HG03432 (cell line): ENCODE measurements around the gene NNMT.

Source experiments
- ATAC-seq: cut with Tn5 transposase; IDR thresholded peaks from one replicate; pipeline ENCODE4 v1.9.1; 2021; ENCODE audit warnings: mild to moderate bottlenecking, moderate library complexity; ENCODE audit not compliant: unreplicated experiment

NNMT gene

DNA sequence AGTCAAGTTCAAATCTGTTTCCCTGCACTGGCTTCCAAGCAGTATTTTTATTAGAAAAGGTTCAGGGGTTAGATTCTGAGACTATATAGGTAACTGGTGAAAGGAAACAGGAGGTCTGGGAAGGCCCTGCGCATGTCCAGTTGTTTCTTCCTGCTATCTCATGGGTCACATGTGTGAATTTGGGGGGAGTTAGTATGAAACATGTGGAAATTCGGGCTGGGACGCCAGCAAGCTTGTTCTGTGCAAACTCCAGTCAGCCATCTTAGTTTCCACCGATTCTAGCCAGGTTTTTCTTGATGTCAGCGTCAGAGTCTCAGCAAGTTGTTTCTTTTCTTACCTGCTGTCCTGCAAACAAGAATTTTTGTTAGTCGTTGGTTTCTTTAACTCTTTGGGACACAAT is 46.8 kb downstream of the NNMT start:
- no peak for ATAC-seq

DNA sequence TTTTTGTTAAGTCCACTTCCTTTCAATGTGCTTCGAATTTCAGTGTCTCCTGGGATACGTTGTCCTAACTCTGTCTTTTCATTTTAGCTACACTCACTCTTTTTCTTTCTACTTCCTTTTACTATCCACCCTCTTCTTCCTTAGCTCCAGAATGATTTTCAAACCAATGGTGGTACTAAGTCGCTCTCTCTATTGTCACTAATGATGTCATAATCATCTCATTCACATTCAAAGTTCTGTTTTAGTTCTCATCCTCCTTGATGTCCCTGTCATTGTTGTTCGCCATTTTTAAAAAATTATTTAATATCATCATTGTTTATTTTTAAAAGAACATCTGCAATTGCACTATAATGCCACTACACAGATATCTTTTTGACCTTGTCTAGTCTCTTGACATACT is 47.3 kb downstream of the NNMT start:
- no peak for ATAC-seq

DNA sequence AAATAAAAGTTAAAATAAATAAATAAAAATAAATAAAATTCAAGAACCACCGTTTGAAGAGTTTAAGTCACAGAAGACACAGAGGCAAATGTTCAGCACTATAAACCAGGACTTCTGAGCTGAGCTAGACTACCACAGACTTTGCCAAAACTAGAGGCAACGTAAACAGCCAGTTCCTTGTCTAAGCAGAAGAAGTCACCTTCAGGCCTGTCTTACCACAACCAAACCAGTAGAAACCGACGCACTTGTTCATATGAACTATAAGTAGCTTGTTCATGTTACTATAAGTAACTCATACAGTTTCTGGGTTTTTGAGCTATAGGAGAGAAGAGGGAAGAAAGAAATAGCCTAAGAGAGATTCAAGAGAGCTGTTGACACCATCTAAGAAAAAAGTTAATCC is 48.3 kb downstream of the NNMT start:
- no peak for ATAC-seq

DNA sequence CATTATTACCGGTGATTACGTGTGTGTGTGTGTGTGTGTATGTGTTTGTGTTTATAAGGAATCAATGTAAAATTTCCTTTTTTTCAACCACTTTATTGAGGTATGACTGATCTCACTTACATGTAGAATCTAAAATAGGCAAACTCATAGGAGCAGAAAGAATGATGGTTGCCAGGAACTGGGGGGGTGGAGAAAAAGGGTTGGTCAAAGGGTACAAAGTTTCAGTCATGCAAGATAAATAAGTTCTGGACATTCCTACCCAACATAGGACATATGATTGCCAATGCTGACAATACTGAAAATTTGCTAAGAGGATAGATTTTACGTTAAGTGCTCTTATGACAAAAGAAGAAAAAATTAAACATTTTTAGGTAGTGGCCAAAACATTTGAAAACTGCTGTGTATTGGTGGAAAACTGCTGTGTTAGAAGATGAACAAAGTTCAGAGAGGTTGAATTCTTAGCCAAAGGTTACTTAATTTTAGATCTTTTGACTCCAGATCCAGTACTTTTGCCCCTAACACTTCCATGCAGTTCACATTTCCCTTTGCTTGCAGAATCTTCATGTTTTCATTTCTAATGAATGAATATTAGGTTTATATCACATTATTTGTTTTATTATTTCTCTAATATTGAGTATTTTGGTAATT is 49.5 kb downstream of the NNMT start:
- ATAC-seq, result no peak

DNA sequence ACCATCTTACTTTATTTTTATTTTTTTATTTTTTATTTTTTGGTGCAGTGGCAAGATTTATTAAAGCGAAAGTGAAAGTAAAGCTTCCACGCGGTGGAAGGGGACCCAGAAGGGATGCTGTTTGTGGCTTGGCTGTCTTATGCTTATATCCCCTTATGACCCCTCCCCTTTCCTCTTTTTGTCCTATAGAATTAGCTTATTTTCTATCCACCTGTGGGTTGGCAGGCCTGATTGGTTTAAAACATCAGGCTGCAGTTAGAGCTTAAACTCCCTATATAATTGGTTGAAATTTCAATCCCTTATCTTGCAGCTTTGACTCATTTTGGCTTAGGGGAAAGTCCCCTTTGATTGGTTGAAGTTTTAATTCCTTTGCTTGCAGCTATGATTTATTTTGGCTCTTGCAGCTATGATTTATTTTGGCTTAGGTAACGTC is 50.5 kb downstream of the NNMT start:
- no peak for ATAC-seq

DNA sequence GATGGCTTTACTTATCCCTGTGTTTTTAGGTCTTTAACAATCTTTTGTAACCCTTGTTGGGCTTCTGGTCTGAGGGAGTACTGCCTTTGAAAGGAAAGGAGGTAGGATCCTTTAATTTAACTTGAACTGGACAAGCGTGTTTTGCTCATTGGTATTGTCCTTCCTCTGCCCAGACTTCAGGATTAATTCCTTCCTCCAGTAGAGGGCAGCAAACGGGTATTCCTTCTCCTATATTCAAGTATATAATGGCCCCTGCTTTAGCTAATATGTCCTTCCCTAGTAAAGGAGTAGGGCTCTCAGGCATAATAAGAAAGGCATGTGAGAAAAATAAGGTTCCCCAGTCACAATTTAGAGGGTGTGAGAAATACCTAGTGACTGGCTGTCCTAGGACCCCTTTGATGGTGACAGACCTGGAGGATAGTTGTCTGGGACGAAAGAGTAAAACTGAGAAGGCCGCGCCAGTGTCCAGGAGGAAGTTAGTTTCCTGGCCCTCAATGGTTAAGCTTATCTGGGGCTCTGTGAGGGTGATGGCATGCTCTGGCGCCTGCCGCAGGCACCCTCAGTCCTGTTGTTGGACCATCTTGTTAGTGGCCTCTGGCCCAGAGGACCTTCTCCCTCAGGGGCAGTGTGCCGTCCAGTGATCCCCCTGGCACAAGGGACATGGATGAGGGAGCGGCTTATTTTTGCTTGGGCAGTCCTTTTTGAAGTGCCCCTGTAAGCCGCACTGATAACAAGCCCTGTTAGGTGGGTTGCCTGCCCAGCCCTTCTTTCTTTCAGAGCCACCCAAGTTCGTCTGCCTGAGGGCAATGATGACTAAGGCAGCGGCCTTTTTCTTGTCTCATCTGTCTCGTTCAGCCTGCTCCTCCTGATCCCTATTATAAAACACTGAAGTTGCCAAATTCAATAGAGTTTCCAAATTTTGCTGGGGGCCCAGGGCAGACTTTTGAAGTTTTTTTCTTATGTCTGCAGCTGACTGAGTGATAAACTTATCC is 52.3 kb downstream of the NNMT start:
- no peak for ATAC-seq

DNA sequence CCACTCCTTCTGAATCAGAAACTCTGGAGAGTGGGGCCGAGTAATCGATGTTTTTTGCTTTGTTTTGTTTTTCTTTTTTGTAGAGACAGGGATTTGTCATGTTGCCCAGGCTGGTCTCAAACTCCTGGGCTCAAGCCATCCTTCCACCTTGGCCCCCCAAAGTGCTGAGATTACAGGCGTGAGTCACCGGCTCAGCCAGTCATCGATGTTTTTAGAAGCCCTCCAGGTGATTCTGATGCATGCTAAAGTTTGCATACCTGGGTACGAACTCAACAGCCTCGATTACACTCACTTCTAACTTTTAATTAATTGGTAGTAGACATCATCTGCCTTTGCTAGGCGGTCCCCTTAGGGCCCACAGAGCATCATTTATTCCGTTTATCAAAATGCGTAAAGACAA is 53.8 kb downstream of the NNMT start:
- ATAC-seq, result no peak

DNA sequence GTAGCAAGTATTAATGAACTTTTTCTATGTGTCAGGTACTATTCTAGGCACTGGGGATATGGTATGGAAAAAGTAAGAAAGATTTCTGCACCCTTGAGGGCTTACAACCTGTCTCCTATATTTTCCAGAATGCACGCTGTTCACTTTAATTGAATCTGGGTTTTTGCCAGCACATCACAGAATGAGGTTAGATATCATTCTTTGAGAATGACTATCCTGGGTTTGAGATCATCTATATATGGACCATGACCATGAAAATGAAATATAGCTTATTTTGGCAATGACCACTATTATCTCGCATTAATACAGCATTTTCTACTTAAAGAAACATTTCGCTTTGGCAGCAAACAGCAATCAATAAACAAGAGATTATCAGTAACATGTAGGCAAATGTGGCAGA is 57.2 kb downstream of the NNMT start:
- ATAC-seq, result no peak

DNA sequence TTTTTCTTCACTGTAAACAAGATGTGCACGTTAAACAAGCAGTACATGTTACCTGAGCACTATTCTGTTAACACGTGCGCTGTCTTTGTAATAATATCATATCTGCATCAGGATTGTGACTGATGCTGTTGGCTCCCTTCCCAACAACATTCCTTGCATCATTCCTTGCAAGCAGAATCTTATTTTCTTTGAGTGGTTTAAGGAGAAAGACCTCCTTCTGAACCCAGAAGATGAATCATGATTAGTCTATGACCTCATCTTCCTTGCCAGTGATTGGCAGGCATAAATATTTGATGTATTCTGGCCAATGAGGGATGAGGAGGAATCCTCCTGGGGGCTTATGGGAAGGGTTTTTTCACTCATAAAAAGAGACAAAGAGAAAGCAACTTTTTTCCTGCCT is 57.9 kb downstream of the NNMT start:
- no peak for ATAC-seq

DNA sequence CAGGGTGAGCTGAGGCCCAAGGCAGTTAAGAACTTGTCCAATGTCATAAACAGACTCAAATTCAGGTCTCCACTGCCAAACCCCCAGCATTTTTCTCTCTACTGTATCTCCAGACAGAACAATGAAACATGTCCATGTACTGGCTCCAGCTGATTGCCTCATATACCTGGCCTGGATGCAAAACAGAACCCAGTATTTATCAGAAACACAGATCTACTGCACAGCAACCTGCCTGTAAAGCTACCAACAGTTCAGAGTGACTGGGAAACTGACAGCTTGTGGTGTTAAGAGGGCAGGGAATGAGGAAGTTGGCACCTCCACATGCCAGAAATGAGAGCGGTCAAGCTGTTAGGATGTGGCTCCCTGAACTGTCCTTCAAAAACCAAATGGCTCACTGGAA is 62.5 kb downstream of the NNMT start:
- ATAC-seq, result no peak

DNA sequence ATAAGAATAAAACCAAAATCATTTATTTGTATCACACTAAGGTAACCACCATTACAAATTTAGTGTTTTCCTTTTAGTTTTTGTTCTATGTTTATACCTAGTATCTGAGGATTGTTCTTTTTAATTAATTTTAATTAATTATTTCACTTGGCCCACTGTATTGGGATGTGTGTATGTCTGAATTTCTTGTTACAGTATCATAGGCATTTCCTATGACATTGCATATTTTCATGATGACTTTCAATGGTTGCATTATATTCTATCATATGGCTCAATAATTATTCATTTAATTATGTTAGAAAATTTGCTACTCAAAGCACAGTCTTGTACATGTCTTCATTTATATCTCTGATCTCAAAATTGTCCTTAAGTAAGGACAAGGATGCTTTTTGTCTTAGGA is 63.1 kb downstream of the NNMT start:
- no peak for ATAC-seq

DNA sequence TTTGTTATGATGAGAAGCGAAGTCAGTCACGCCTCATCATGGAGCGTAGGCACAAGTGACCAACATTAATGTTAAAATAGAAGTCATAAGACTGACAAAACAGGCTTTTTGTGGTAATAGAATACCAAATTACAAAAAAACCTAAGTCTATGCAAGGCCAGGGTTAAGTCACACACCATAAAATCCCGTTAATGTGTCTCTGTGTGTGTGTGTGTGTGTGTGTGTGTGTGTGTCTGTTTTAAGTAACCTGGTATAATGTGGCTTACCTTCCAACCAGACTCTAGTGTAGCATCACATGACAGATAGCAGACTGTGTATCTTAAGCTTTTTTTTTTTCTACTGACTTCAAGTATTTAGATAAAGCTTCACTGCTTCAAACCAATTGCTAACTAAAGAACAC is 66.1 kb downstream of the NNMT start:
- no peak for ATAC-seq

DNA sequence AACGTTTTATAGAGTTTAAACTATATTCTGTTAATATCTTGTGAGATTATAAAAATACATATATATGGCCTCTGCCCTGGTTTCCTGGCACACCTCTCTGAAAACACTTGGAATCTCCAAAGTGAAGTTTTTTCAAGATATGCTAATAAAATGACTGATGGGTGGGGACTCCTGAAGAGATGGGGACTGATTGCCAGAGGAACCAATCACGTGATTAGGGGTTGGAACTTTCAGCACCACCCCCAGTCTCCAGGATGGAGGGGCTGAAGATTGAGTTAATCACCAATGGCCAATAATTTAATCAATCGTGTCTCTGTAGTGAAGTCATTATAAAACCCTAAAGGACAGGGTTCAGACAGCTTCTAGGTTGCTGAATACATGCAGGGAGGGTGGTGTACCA is 66.8 kb downstream of the NNMT start:
- ATAC-seq, result no peak
